GM12873 (cell line): Measurements from ENCODE around the gene SEC16B.

Source experiments
- TF ChIP-seq, protein P1 (sequence below): IDR thresholded peaks from 2 replicates; pipeline ENCODE4 v1.5.1; 2012; ENCODE audit warnings: low read depth, mild to moderate bottlenecking, moderate library complexity, low read length, control low read depth; ENCODE audit not compliant: insufficient read depth; ENCODE audit errors: missing control alignments

SEC16B gene

GRCh38 chr1:177940682-177941081 lies 29.2 kb downstream of the SEC16B start:
- TF ChIP-seq, protein P1, sequence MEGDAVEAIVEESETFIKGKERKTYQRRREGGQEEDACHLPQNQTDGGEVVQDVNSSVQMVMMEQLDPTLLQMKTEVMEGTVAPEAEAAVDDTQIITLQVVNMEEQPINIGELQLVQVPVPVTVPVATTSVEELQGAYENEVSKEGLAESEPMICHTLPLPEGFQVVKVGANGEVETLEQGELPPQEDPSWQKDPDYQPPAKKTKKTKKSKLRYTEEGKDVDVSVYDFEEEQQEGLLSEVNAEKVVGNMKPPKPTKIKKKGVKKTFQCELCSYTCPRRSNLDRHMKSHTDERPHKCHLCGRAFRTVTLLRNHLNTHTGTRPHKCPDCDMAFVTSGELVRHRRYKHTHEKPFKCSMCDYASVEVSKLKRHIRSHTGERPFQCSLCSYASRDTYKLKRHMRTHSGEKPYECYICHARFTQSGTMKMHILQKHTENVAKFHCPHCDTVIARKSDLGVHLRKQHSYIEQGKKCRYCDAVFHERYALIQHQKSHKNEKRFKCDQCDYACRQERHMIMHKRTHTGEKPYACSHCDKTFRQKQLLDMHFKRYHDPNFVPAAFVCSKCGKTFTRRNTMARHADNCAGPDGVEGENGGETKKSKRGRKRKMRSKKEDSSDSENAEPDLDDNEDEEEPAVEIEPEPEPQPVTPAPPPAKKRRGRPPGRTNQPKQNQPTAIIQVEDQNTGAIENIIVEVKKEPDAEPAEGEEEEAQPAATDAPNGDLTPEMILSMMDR = no peak

DNA sequence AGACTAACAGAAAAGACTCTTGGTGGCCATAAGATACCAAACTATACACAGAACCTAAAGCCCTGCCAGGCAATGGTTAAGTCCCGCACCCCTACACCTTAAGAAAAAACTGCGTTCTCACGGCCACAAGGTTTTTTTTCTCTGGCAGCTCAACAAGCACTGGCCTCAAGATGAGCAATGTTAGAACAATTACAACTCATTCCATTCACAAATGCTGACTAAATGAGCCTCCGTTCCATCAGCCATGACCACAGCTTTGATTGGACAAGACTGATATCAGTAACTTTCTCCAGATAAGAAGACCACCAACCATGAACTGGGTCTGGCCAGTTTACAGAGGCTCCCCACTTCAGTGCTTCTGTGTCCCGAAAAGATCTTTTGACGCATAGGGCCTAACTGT lies 31.9 kb downstream of the SEC16B start:
- TF ChIP-seq, protein P1 = no peak

DNA sequence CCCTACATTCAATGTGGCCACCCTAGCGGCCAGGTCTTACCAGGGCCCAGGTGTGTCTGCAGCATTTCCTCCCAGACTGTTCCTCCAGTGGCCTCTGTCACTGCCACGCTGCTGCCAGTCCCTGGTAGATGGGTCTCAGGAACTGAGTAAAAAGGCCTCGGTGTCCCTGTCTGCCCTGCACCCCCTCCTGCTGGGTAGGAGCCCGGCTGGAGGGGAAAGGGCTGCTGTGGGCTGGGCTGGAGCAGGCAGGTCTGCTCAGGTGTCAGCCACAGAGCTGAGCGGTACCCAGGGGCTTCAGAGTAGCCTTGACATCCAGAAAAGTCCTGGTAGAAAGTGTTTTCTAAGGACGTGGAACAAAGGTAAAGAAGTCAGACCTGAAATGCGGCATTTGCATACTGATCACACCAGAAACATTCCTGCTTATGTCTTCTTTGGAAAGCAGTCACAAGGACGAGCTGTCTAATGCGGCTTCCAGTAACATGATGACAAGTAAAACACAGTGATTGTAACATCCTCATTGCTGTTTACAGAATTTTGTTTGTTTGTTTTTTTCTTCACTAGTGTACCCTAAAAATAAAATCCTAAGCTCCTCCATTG lies 32.6 kb downstream of the SEC16B start:
- TF ChIP-seq, protein P1 = no peak

GRCh38 chr1:177935638-177936415 lies 34.0 kb downstream of the SEC16B start:
- TF ChIP-seq, protein P1 = no peak

GRCh38 chr1:177934927-177935326 lies 34.9 kb downstream of the SEC16B start:
- TF ChIP-seq, protein P1 = no peak

GRCh38 chr1:177934461-177934860 lies 35.4 kb downstream of the SEC16B start:
- TF ChIP-seq, protein P1 = no peak

GRCh38 chr1:177933881-177934280 lies 36.0 kb downstream of the SEC16B start:
- TF ChIP-seq, protein P1 = no peak
